Hepatocyte (in vitro differentiated cells): ENCODE measurements around the gene MTF2. TPM values are rescaled to one million over a fixed set of nuclear protein-coding genes. Genes with fewer than 3 reads are reported as not detected.
A peak's percentile ranks its signal among the peaks of the same experiment; 100 is the strongest.
"Not testable (repeated sequence)": the region's sequence is repeated elsewhere in the genome, so short reads cannot be mapped to it uniquely, and the experiment has no call there.

ENCODE experiments used
- DNase-seq: peaks from one replicate; pipeline ENCODE4 v3.0.0-alpha.2; 2016; ENCODE audit warnings: low spot score
- H2AFZ ChIP-seq: fragments of 200-600 bp; sonication (generic); 2 replicates; pipeline ENCODE4 v1.6.0; 2016; ENCODE audit warnings: antibody characterized with exemption, mild to moderate bottlenecking
- H3K27ac ChIP-seq: fragments of 200-600 bp; sonication (generic); 2 replicates; pipeline ENCODE4 v1.5.1; 2016; ENCODE audit warnings: mild to moderate bottlenecking
- H3K27me3 ChIP-seq: fragments of 200-600 bp; sonication (generic); 2 replicates; pipeline ENCODE4 v1.6.1; 2016
- H3K36me3 ChIP-seq: fragments of 200-600 bp; sonication (generic); replicated peaks from 2 replicates; pipeline ENCODE4 v1.5.1; 2016; ENCODE audit warnings: low read depth; ENCODE audit not compliant: insufficient read depth
- H3K4me1 ChIP-seq: fragments of 200-600 bp; sonication (generic); 2 replicates; pipeline ENCODE4 v1.5.1; 2016; ENCODE audit warnings: mild to moderate bottlenecking, moderate library complexity; ENCODE audit not compliant: insufficient read depth
- H3K4me2 ChIP-seq: fragments of 200-600 bp; sonication (generic); 2 replicates; pipeline ENCODE4 v1.6.0; 2016
- H3K4me3 ChIP-seq: fragments of 200-600 bp; sonication (generic); 2 replicates; pipeline ENCODE4 v1.5.1; 2016; ENCODE audit warnings: mild to moderate bottlenecking
- H3K79me2 ChIP-seq: fragments of 200-600 bp; sonication (generic); 2 replicates; pipeline ENCODE4 v1.6.0; 2017; ENCODE audit warnings: mild to moderate bottlenecking
- H3K9me2 ChIP-seq: fragments of 200-600 bp; sonication (generic); replicated peaks from 2 replicates; pipeline ENCODE4 v1.6.0; 2017; ENCODE audit warnings: mild to moderate bottlenecking; ENCODE audit not compliant: insufficient read depth
- H3K9me3 ChIP-seq: fragments of 200-600 bp; sonication (generic); 2 replicates; pipeline ENCODE4 v1.5.1; 2016; ENCODE audit warnings: low read depth, mild to moderate bottlenecking
- H4K20me1 ChIP-seq: fragments of 200-600 bp; sonication (generic); 2 replicates; pipeline ENCODE4 v1.6.0; 2016; ENCODE audit warnings: mild to moderate bottlenecking; ENCODE audit not compliant: insufficient read depth, poor library complexity, severe bottlenecking
- EZH2 ChIP-seq: fragments of 200-600 bp; sonication (generic); IDR thresholded peaks from 2 replicates; pipeline ENCODE4 v1.6.1; 2016; ENCODE audit warnings: antibody characterized with exemption, mild to moderate bottlenecking, borderline replicate concordance
- EZH2phosphoT487 ChIP-seq: fragments of 200-600 bp; sonication (generic); IDR thresholded peaks from one replicate; pipeline ENCODE4 v1.6.1; 2018; ENCODE audit warnings: antibody characterized with exemption, mild to moderate bottlenecking, low read depth, moderate library complexity; ENCODE audit not compliant: unreplicated experiment, severe bottlenecking
- whole genome bisulfite sequencing: methylation state at CpG from one replicate; pipeline ENCODE4 v1.1.6; 2016; ENCODE audit warnings: low lambda C conversion rate; ENCODE audit errors: missing lambda C conversion rate; 5-methylcytosine and 5-hydroxymethylcytosine counted together
- polyA plus RNA-seq: library from polyadenylated mRNA; unstranded; fragments of >200 nt; fragmentation: Nextera tagmentation; extraction: Ambion mirVana; gene quantifications from 2 replicates; pipeline ENCODE4 v1.2.1, GENCODE V29; 2016
- total RNA-seq: library from RNA; depleted of rRNA; stranded (reverse); fragments of >200 nt; gene quantifications from 2 replicates; pipeline ENCODE4 v1.2.3, GENCODE V29; 2014
- TF ChIP-seq, protein P1 (sequence below): fragments of 200-600 bp; sonication (generic); IDR thresholded peaks from 2 replicates; pipeline ENCODE4 v1.5.1; 2016; ENCODE audit warnings: antibody characterized with exemption, mild to moderate bottlenecking; ENCODE audit not compliant: poor library complexity

MTF2 gene
- total and polyA plus RNA-seq, 2 experiments from 2014 or later, result 29.7 to 37.7 TPM

DNA sequence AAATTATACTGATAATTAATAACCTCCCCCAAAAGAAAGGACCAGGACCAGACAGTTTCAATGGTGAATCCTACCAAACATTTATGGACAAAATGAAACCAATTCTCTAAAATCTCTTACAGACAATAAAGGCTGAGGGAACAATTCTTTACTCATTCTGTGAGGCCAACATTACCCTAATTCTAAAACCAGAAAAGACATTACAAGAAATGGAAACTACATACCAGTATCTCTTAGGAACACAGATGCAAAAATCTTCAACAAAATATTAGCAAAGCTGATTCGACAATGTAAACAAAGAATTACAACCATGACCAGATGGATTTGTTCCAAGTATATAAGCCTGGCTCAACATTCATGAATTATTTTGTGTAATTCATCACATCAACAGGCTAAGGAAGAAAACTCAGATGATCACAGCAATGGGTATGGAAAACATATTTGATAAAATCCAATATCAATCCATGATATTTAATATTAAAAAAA lies 92.5 kb downstream of the MTF2 start:
- Histone ChIP-seq H3K79me2 (peaks cover 100% of the 10 kb centered on the region), H3K9me3 (no peaks in the 10 kb centered on the region), H4K20me1 (peaks cover 5% of the 10 kb centered on the region), H3K9me2 (no peaks in the 10 kb centered on the region), H2AFZ (no peak overlapping the region), H3K4me2 (no peak overlapping the region), H3K4me3 (no peak overlapping the region), H3K36me3 (no peaks in the 10 kb centered on the region), H3K27me3 (no peaks in the 10 kb centered on the region), H3K4me1 (no peaks in the 10 kb centered on the region), H3K27ac (no peak overlapping the region)
- 84% methylated on average over 1 of the region's 1 CpG for WGBS
- TF ChIP-seq EZH2phosphoT487, result no peak
- TF ChIP-seq EZH2, result no peak
- TF ChIP-seq, protein P1, sequence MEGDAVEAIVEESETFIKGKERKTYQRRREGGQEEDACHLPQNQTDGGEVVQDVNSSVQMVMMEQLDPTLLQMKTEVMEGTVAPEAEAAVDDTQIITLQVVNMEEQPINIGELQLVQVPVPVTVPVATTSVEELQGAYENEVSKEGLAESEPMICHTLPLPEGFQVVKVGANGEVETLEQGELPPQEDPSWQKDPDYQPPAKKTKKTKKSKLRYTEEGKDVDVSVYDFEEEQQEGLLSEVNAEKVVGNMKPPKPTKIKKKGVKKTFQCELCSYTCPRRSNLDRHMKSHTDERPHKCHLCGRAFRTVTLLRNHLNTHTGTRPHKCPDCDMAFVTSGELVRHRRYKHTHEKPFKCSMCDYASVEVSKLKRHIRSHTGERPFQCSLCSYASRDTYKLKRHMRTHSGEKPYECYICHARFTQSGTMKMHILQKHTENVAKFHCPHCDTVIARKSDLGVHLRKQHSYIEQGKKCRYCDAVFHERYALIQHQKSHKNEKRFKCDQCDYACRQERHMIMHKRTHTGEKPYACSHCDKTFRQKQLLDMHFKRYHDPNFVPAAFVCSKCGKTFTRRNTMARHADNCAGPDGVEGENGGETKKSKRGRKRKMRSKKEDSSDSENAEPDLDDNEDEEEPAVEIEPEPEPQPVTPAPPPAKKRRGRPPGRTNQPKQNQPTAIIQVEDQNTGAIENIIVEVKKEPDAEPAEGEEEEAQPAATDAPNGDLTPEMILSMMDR, result no peak
- DNase-seq, result no peak

DNA sequence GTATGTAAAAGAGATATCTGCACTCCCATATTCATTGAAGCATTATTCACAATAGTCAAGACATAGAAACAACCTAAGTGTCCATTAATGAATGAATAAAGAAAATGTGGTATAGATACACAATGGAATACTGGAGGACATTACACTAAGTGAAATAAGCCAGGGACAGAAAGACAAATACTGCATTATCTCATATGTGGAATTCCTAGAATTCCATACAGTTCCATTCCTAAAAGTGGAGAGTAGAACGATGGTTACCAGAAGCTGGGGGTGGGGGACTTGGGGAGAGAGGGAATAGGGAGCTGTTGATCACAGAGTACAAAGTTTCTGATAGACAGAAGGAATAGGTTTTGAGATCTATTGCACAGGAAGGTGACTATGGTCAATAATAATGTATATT lies 93.7 kb downstream of the MTF2 start:
- peaks cover 9% of the 10 kb centered on the region for H4K20me1 ChIP-seq
- peaks cover 100% of the 10 kb centered on the region for H3K79me2 ChIP-seq
- H3K27me3 ChIP-seq, result no peaks in the 10 kb centered on the region
- no peak overlapping the region for H3K4me2 ChIP-seq
- 0% methylated on average over 1 of the region's 1 CpG for WGBS
- no peak for DNase-seq
- TF ChIP-seq, protein P1, result no peak
- TF ChIP-seq EZH2 (no peak), EZH2phosphoT487 (no peak)
- H3K9me2 ChIP-seq, result no peaks in the 10 kb centered on the region
- H3K4me1 ChIP-seq, result no peaks in the 10 kb centered on the region
- no peaks in the 10 kb centered on the region for H3K9me3 ChIP-seq
- no peak overlapping the region for H3K4me3 ChIP-seq
- H3K36me3 ChIP-seq, result no peaks in the 10 kb centered on the region
- no peak overlapping the region for H2AFZ ChIP-seq
- no peak overlapping the region for H3K27ac ChIP-seq

DNA sequence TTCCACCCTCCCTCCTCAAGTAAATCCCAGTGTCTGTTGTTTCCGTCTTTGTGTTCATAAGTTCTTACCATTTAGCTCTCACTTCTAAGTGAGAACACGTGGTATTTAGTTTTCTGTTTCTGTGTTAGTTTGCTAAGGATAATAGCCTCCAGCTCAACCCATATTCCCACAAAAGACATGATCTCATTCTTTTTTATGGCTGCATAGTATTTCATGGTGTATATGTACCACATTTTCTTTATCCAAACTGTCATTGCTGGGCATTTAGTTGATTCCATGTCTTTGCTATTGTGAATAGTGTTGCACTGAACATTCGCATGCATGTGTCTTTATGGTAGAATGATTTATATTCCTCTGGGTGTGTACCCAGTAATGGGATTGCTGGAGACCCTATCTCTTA lies 95.6 kb downstream of the MTF2 start:
- not testable (repeated sequence) for H3K9me3 ChIP-seq, H3K36me3 ChIP-seq, H3K4me2 ChIP-seq, H3K4me1 ChIP-seq, H3K27me3 ChIP-seq, H2AFZ ChIP-seq, H3K4me3 ChIP-seq, DNase-seq, H3K27ac ChIP-seq, H3K9me2 ChIP-seq
- WGBS, result 98% methylated on average over 3 of the region's 3 CpGs
- Histone ChIP-seq H3K79me2 (peaks cover 96% of the 10 kb centered on the region), H4K20me1 (peaks cover 21% of the 10 kb centered on the region)

DNA sequence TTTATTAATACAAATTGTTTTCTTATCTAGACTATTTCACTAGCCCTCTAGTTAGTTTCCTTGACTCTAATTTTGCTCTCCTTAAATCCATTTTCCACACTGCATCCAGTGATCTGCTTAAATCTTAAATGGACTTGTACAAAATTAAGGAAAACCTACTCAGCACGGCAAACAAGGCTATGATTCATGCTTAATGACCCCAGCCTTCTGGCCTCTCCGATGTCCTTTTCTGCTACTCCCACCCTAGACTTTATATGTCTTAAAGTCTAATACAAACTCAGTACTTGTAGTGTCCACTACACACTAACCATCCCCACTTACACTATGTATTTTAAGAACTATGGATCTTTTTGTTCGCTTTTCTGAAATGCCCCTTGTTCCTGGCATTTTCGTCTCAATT lies 98.9 kb downstream of the MTF2 start:
- Histone ChIP-seq H3K9me2 (no peaks in the 10 kb centered on the region), H3K27ac (peak overlapping the region; percentile 97), H4K20me1 (peaks cover 16% of the 10 kb centered on the region), H3K79me2 (peaks cover 81% of the 10 kb centered on the region), H3K27me3 (no peaks in the 10 kb centered on the region), H2AFZ (no peak overlapping the region), H3K36me3 (no peaks in the 10 kb centered on the region), H3K4me3 (peak overlapping the region; percentile 69), H3K4me1 (peaks cover 7% of the 10 kb centered on the region), H3K9me3 (no peaks in the 10 kb centered on the region), H3K4me2 (peak overlapping the region; percentile 88)
- DNase-seq, result peak; percentile 13
- TF ChIP-seq, protein P1, result no peak
- TF ChIP-seq EZH2phosphoT487, result no peak
- no peak for TF ChIP-seq EZH2
- 43% methylated on average over 4 of the region's 4 CpGs for WGBS
